HepG2 (cell line): ENCODE results near the gene DUS3L. TPM values are rescaled to one million over a fixed set of nuclear protein-coding genes. Genes with fewer than 3 reads are reported as not detected.

ENCODE experiments used
- HOXA3 ChIP-seq: sonication (generic); formaldehyde crosslinking; IDR thresholded peaks from 2 replicates; pipeline ENCODE4 v1.5.0; 2020; ENCODE audit warnings: missing genetic modification reagents
- JDP2 ChIP-seq: sonication (generic); formaldehyde crosslinking; IDR thresholded peaks from 2 replicates; pipeline ENCODE4 v1.8.1; 2022; ENCODE audit warnings: missing genetic modification reagents, borderline replicate concordance
- NONO ChIP-seq, 2 experiments: fragments of 450-650 bp in 1 of 2; sonication (generic) in 1 of 2; formaldehyde crosslinking in 1 of 2; IDR thresholded peaks in 1 of 2; conservative IDR thresholded peaks in 1 of 2; 2 replicates each; pipeline versions ENCODE4 v1.6.1 to v1.8.0; 2017 to 2022; ENCODE audit warnings: mild to moderate bottlenecking in 1 of 2, missing genetic modification reagents in 1 of 2, moderate library complexity in 1 of 2
- STAG1 ChIP-seq: sonication (generic); formaldehyde crosslinking; IDR thresholded peaks from 2 replicates; pipeline ENCODE4 v1.4.0; 2020; ENCODE audit warnings: missing genetic modification reagents
- TOE1 ChIP-seq: sonication (generic); formaldehyde crosslinking; IDR thresholded peaks from 2 replicates; pipeline ENCODE4 v1.4.0; 2020; ENCODE audit warnings: mild to moderate bottlenecking, missing genetic modification reagents
- ZNF792 ChIP-seq: IDR thresholded peaks from 2 replicates; pipeline ENCODE4 v1.6.1; 2016
- ZSCAN25 ChIP-seq: sonication (generic); formaldehyde crosslinking; IDR thresholded peaks from 2 replicates; pipeline ENCODE4 v1.8.0; 2022; ENCODE audit warnings: mild to moderate bottlenecking, missing genetic modification reagents
- polyA plus RNA-seq, 8 experiments: library from polyadenylated mRNA; depleted of rRNA in 3 of 8; stranded (reverse) in 7 of 8; unstranded in 1 of 8; fragments of >200 nt; fragmentation: Illumina TruSeq in 4 of 8; extraction: Trizol in 4 of 8; gene quantifications; 2 replicates each; pipeline versions ENCODE4 v1.2.1 to v1.2.3, GENCODE V29; 2011 to 2016; ENCODE audit warnings: low read depth in 4 of 8, missing spikeins in 1 of 8, mixed read lengths in 1 of 8; ENCODE audit not compliant: insufficient read depth in 1 of 8
- total RNA-seq, 5 experiments: library from RNA; depleted of rRNA; stranded (reverse); fragments of >200 nt; fragmentation: Illumina TruSeq; extraction: Trizol; gene quantifications; 2 replicates each; pipeline ENCODE4 v1.2.3, GENCODE V29; 2016; ENCODE audit warnings: low read depth in 1 of 5
- TF ChIP-seq, protein P1 (sequence below): sonication (generic); formaldehyde crosslinking; IDR thresholded peaks from 2 replicates; pipeline ENCODE4 v1.5.1; 2020; ENCODE audit warnings: mild to moderate bottlenecking, missing genetic modification reagents, moderate library complexity
- TF ChIP-seq, protein P2 (sequence below), 2 experiments: sonication (generic) in 1 of 2; formaldehyde crosslinking in 1 of 2; IDR thresholded peaks; 2 replicates each; pipeline versions ENCODE4 v1.6.1 to v1.9.0; 2014 to 2022; ENCODE audit warnings: antibody characterized with exemption in 1 of 2, borderline replicate concordance in 1 of 2, inconsistent platforms in 1 of 2, low read depth in 1 of 2, missing genetic modification reagents in 1 of 2
- TF ChIP-seq, protein P3 (sequence below): IDR thresholded peaks from 2 replicates; pipeline ENCODE4 v1.6.1; 2016
- TF ChIP-seq, protein P4 (sequence below): sonication (generic); formaldehyde crosslinking; IDR thresholded peaks from 2 replicates; pipeline ENCODE4 v1.4.0; 2020; ENCODE audit warnings: mild to moderate bottlenecking, missing genetic modification reagents, borderline replicate concordance

Gene DUS3L
- total and polyA plus RNA-seq, 2 of the 13 experiments (the other 11 are each of a cell fraction or from before 2014, with no cell fraction given) = 13.3 to 25.1 TPM

GRCh38 chr19:5800361-5801270 is 9.7 kb upstream of the DUS3L start (continued):
- TF ChIP-seq, protein P1, sequence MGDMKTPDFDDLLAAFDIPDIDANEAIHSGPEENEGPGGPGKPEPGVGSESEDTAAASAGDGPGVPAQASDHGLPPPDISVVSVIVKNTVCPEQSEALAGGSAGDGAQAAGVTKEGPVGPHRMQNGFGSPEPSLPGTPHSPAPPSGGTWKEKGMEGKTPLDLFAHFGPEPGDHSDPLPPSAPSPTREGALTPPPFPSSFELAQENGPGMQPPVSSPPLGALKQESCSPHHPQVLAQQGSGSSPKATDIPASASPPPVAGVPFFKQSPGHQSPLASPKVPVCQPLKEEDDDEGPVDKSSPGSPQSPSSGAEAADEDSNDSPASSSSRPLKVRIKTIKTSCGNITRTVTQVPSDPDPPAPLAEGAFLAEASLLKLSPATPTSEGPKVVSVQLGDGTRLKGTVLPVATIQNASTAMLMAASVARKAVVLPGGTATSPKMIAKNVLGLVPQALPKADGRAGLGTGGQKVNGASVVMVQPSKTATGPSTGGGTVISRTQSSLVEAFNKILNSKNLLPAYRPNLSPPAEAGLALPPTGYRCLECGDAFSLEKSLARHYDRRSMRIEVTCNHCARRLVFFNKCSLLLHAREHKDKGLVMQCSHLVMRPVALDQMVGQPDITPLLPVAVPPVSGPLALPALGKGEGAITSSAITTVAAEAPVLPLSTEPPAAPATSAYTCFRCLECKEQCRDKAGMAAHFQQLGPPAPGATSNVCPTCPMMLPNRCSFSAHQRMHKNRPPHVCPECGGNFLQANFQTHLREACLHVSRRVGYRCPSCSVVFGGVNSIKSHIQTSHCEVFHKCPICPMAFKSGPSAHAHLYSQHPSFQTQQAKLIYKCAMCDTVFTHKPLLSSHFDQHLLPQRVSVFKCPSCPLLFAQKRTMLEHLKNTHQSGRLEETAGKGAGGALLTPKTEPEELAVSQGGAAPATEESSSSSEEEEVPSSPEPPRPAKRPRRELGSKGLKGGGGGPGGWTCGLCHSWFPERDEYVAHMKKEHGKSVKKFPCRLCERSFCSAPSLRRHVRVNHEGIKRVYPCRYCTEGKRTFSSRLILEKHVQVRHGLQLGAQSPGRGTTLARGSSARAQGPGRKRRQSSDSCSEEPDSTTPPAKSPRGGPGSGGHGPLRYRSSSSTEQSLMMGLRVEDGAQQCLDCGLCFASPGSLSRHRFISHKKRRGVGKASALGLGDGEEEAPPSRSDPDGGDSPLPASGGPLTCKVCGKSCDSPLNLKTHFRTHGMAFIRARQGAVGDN (CRISPR knock-in tag) = peak; percentile 71
- TF ChIP-seq, protein P2, sequence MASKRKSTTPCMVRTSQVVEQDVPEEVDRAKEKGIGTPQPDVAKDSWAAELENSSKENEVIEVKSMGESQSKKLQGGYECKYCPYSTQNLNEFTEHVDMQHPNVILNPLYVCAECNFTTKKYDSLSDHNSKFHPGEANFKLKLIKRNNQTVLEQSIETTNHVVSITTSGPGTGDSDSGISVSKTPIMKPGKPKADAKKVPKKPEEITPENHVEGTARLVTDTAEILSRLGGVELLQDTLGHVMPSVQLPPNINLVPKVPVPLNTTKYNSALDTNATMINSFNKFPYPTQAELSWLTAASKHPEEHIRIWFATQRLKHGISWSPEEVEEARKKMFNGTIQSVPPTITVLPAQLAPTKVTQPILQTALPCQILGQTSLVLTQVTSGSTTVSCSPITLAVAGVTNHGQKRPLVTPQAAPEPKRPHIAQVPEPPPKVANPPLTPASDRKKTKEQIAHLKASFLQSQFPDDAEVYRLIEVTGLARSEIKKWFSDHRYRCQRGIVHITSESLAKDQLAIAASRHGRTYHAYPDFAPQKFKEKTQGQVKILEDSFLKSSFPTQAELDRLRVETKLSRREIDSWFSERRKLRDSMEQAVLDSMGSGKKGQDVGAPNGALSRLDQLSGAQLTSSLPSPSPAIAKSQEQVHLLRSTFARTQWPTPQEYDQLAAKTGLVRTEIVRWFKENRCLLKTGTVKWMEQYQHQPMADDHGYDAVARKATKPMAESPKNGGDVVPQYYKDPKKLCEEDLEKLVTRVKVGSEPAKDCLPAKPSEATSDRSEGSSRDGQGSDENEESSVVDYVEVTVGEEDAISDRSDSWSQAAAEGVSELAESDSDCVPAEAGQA (IDR thresholded peaks at IDR 0.05; ENCODE audit: low read depth) = no peak
- TF ChIP-seq, protein P2 (CRISPR knock-in tag; IDR thresholded peaks at IDR 0.05; ENCODE audit: borderline replicate concordance) = no peak
- TF ChIP-seq HOXA3 (CRISPR knock-in tag) = peak; percentile 48
- TF ChIP-seq TOE1 (CRISPR knock-in tag) = no peak
- TF ChIP-seq NONO (IDR thresholded peaks at IDR 0.05) = no peak
- no peak for TF ChIP-seq NONO (CRISPR knock-in tag; conservative IDR thresholded peaks at IDR 0.05)
- no peak for TF ChIP-seq ZNF792 (CRISPR knock-in tag)
- TF ChIP-seq JDP2 (CRISPR knock-in tag) = no peak
- TF ChIP-seq STAG1 = no peak
- TF ChIP-seq ZSCAN25 (CRISPR knock-in tag) = peak; percentile 93
- TF ChIP-seq, protein P3, sequence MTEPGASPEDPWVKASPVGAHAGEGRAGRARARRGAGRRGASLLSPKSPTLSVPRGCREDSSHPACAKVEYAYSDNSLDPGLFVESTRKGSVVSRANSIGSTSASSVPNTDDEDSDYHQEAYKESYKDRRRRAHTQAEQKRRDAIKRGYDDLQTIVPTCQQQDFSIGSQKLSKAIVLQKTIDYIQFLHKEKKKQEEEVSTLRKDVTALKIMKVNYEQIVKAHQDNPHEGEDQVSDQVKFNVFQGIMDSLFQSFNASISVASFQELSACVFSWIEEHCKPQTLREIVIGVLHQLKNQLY (CRISPR knock-in tag) = peak; percentile 54; the same call in 1 of the 2 replicates
- TF ChIP-seq, protein P4, sequence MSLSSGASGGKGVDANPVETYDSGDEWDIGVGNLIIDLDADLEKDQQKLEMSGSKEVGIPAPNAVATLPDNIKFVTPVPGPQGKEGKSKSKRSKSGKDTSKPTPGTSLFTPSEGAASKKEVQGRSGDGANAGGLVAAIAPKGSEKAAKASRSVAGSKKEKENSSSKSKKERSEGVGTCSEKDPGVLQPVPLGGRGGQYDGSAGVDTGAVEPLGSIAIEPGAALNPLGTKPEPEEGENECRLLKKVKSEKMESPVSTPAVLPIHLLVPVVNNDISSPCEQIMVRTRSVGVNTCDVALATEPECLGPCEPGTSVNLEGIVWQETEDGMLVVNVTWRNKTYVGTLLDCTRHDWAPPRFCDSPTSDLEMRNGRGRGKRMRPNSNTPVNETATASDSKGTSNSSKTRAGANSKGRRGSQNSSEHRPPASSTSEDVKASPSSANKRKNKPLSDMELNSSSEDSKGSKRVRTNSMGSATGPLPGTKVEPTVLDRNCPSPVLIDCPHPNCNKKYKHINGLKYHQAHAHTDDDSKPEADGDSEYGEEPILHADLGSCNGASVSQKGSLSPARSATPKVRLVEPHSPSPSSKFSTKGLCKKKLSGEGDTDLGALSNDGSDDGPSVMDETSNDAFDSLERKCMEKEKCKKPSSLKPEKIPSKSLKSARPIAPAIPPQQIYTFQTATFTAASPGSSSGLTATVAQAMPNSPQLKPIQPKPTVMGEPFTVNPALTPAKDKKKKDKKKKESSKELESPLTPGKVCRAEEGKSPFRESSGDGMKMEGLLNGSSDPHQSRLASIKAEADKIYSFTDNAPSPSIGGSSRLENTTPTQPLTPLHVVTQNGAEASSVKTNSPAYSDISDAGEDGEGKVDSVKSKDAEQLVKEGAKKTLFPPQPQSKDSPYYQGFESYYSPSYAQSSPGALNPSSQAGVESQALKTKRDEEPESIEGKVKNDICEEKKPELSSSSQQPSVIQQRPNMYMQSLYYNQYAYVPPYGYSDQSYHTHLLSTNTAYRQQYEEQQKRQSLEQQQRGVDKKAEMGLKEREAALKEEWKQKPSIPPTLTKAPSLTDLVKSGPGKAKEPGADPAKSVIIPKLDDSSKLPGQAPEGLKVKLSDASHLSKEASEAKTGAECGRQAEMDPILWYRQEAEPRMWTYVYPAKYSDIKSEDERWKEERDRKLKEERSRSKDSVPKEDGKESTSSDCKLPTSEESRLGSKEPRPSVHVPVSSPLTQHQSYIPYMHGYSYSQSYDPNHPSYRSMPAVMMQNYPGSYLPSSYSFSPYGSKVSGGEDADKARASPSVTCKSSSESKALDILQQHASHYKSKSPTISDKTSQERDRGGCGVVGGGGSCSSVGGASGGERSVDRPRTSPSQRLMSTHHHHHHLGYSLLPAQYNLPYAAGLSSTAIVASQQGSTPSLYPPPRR (CRISPR knock-in tag) = peak; percentile 45; the same call in 1 of the 2 replicates
